GM12878 (cell line): ENCODE results near the gene ICAM4.

Experiments
- ASH2L ChIP-seq: fragments of 300-600, 200-600 bp; sonication (generic); IDR thresholded peaks from 2 replicates; pipeline ENCODE4 v1.6.1; 2017; ENCODE audit warnings: low read depth, mild to moderate bottlenecking, borderline replicate concordance
- ATF7 ChIP-seq: fragments of 450-650 bp; IDR thresholded peaks from 2 replicates; pipeline ENCODE4 v1.6.1; 2016; ENCODE audit warnings: low read depth, mild to moderate bottlenecking
- EZH2 ChIP-seq: IDR thresholded peaks from 2 replicates; pipeline ENCODE4 v1.6.1; 2012; ENCODE audit warnings: low read depth, mild to moderate bottlenecking, control low read depth, inconsistent platforms, low read length, borderline replicate concordance; ENCODE audit not compliant: control insufficient read depth
- NRF1 ChIP-seq: conservative IDR thresholded peaks from 2 replicates; pipeline ENCODE4 v1.6.1; 2011; ENCODE audit warnings: mild to moderate bottlenecking, low read depth, low read length, improper control_type of control experiment
- TAF1 ChIP-seq: IDR thresholded peaks from 2 replicates; pipeline ENCODE4 v1.6.1; 2011; ENCODE audit warnings: mild to moderate bottlenecking, low read depth, low read length, borderline replicate concordance
- TF ChIP-seq, protein P1 (sequence below): IDR thresholded peaks from 2 replicates; pipeline ENCODE4 v1.6.1; 2012; ENCODE audit warnings: improper control_type of control experiment, low read depth, low read length; ENCODE audit not compliant: insufficient replicate concordance

DNA sequence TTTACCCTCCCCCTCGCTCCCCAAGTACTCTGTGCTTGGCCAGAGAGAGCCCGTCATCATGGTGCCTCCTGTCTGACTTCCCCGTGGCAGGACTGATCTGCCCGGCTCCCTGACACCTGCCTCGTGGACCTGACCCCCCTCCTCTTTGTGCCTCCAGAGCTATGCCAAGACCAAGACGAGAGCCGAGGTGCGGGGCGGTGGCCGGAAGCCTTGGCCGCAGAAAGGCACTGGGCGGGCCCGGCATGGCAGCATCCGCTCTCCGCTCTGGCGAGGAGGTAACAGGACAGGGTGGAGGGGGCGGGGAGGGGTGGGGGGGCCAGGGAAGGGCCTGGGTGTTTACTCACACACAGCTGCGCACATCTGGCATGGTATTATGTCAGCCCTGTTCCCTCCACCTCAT, 30.2 kb upstream of the ICAM4 start:
- TF ChIP-seq EZH2 (no peak), ATF7 (no peak), ASH2L (no peak), NRF1 (no peak), TAF1 (no peak)
- TF ChIP-seq, protein P1, sequence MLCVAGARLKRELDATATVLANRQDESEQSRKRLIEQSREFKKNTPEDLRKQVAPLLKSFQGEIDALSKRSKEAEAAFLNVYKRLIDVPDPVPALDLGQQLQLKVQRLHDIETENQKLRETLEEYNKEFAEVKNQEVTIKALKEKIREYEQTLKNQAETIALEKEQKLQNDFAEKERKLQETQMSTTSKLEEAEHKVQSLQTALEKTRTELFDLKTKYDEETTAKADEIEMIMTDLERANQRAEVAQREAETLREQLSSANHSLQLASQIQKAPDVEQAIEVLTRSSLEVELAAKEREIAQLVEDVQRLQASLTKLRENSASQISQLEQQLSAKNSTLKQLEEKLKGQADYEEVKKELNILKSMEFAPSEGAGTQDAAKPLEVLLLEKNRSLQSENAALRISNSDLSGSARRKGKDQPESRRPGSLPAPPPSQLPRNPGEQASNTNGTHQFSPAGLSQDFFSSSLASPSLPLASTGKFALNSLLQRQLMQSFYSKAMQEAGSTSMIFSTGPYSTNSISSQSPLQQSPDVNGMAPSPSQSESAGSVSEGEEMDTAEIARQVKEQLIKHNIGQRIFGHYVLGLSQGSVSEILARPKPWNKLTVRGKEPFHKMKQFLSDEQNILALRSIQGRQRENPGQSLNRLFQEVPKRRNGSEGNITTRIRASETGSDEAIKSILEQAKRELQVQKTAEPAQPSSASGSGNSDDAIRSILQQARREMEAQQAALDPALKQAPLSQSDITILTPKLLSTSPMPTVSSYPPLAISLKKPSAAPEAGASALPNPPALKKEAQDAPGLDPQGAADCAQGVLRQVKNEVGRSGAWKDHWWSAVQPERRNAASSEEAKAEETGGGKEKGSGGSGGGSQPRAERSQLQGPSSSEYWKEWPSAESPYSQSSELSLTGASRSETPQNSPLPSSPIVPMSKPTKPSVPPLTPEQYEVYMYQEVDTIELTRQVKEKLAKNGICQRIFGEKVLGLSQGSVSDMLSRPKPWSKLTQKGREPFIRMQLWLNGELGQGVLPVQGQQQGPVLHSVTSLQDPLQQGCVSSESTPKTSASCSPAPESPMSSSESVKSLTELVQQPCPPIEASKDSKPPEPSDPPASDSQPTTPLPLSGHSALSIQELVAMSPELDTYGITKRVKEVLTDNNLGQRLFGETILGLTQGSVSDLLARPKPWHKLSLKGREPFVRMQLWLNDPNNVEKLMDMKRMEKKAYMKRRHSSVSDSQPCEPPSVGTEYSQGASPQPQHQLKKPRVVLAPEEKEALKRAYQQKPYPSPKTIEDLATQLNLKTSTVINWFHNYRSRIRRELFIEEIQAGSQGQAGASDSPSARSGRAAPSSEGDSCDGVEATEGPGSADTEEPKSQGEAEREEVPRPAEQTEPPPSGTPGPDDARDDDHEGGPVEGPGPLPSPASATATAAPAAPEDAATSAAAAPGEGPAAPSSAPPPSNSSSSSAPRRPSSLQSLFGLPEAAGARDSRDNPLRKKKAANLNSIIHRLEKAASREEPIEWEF = no peak
